ENCODE measurements around the gene PCDH15. TPM values are rescaled to one million over a fixed set of nuclear protein-coding genes. Genes with fewer than 3 reads are reported as not detected.

PCDH15 gene
- total RNA-seq, 3 donors from 2014 or later (not counting 1 experiment from before 2014, with no cell fraction given) = not detected

DNA sequence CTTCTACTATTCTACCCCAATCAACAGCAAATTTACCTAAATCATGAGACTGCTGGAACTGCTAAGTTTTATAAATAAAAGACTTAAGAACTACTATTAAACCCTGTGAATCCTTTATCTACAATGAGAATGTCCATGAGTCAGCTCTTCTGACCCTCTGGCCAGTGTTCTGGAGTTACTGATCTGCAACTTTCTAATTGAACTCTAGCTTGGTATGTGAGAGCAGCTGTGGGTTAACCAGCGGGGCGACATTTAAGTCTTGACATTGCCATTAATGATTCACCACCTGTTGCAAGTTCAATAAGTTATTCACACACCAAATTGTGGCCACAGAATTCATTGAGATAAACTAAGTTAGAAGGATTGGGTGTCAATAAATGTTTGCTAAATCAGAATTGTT is 359.8 kb downstream of the PCDH15 start:
- no peak for ATAC-seq
- H3K27ac ChIP-seq (ENCODE audit: low read length) = no peak overlapping the region
- WGBS (ENCODE audit: insufficient coverage) = 100% methylated on average over 2 of the region's 2 CpGs
- H3K4me1 ChIP-seq (ENCODE audit: control insufficient read depth, insufficient read depth, low read length) = no peaks in the 10 kb centered on the region
- TF ChIP-seq CTCF (IDR thresholded peaks at IDR 0.05) = no peak
- Mint-ChIP-seq H3K4me3 (no peak overlapping the region), H3K9me3 (peaks cover 4 to 16% of the 10 kb centered on the region in 2 donors), H3K36me3 (no peaks in the 10 kb centered on the region), H3K27ac (no peak overlapping the region), H3K27me3 (ENCODE audit: low read depth in 2 of 2) (no peaks in the 10 kb centered on the region), H3K4me1 (no peaks in the 10 kb centered on the region)
- intact Hi-C loops (cut with micrococcal nuclease) = no loop called here
- no peak for DNase-seq
- no peaks in the 10 kb centered on the region for H3K9me3 ChIP-seq (ENCODE audit: control insufficient read depth, insufficient read depth, low read length)
- no peaks in the 10 kb centered on the region for H3K27me3 ChIP-seq (ENCODE audit: control insufficient read depth, insufficient read depth, low read length)
- H3K4me3 ChIP-seq (ENCODE audit: low read length) = no peak overlapping the region
- H3K36me3 ChIP-seq (ENCODE audit: control insufficient read depth, insufficient read depth, low read length) = no peaks in the 10 kb centered on the region

- H3K9me3 Mint-ChIP-seq = peaks cover 9 to 21% of the 10 kb centered on the region in 2 donors
- no peak overlapping the region for H3K27ac Mint-ChIP-seq
- Histone ChIP-seq H3K4me3 (ENCODE audit: low read length) (no peak overlapping the region), H3K27me3 (ENCODE audit: control insufficient read depth, insufficient read depth, low read length) (no peaks in the 10 kb centered on the region), H3K27ac (ENCODE audit: low read length) (no peak overlapping the region), H3K36me3 (ENCODE audit: control insufficient read depth, insufficient read depth, low read length) (no peaks in the 10 kb centered on the region), H3K4me1 (ENCODE audit: control insufficient read depth, insufficient read depth, low read length) (no peaks in the 10 kb centered on the region), H3K9me3 (ENCODE audit: control insufficient read depth, insufficient read depth, low read length) (peaks cover 3% of the 10 kb centered on the region)
- DNase-seq = no peak
- H3K4me1 Mint-ChIP-seq = no peaks in the 10 kb centered on the region
- H3K36me3 Mint-ChIP-seq = no peaks in the 10 kb centered on the region
- intact Hi-C loops (cut with micrococcal nuclease) = no loop called here
- TF ChIP-seq CTCF (IDR thresholded peaks at IDR 0.05) = no peak
- no peaks in the 10 kb centered on the region for H3K27me3 Mint-ChIP-seq (ENCODE audit: low read depth in 2 of 2)
- no peak overlapping the region for H3K4me3 Mint-ChIP-seq
- no peak for ATAC-seq
These were observed 366.2 kb downstream of the PCDH15 start for GRCh38 chr10:54434782-54435181.

DNA sequence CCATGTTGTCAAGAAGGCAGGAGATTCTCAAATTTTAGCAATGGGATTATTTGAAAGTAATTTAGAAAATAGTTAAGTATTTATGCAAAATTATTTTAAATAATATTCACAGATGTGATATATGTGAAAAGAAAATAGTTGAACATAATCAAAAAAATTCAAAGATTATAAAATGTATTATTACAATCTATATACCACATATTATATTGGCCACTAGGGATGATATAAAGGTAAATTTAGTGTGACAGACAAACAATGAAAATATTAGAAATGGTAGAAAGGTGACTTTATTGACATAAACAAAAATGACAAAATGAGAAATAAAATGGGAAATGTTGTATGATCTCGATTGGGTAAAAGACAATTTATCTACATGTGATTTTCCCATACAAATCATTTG is 385.5 kb downstream of the PCDH15 start:
- Histone ChIP-seq H3K27me3 (ENCODE audit: control insufficient read depth, insufficient read depth, low read length) (no peaks in the 10 kb centered on the region), H3K9me3 (ENCODE audit: control insufficient read depth, insufficient read depth, low read length) (no peaks in the 10 kb centered on the region), H3K36me3 (ENCODE audit: control insufficient read depth, insufficient read depth, low read length) (no peaks in the 10 kb centered on the region), H3K27ac (ENCODE audit: low read length) (no peak overlapping the region), H3K4me3 (ENCODE audit: low read length) (no peak overlapping the region), H3K4me1 (ENCODE audit: control insufficient read depth, insufficient read depth, low read length) (no peaks in the 10 kb centered on the region)
- DNase-seq (no peak), ATAC-seq (no peak)
- peaks cover 4 to 19% of the 10 kb centered on the region in 2 donors for H3K9me3 Mint-ChIP-seq
- no CpG with 5 or more reads among the region's 1 CpG for WGBS (ENCODE audit: insufficient coverage)
- no peaks in the 10 kb centered on the region for H3K4me1 Mint-ChIP-seq
- intact Hi-C loops (cut with micrococcal nuclease) = no loop called here
- H3K27ac Mint-ChIP-seq = no peak overlapping the region
- no peak for TF ChIP-seq CTCF (IDR thresholded peaks at IDR 0.05)
- H3K36me3 Mint-ChIP-seq = no peaks in the 10 kb centered on the region
- no peak overlapping the region for H3K4me3 Mint-ChIP-seq
- H3K27me3 Mint-ChIP-seq (ENCODE audit: low read depth in 2 of 2) = no peaks in the 10 kb centered on the region

DNA sequence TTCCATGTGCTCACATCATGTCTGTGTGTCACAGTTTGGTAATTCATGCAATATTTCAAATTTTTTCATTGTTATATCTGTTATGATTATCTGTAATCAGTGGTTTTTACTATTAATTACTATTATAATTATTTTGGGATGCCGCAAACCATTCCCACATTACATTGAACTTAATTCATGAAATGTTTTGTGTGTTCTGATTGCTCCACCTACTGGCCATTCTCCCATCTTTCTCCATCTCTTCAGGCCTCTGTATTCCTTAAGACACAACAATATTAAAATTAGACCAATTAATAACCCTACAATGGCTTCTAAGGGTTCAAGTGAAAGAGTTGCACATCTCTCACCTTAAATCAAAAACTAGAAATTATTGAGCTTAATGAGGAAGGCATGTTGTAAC is 398.5 kb downstream of the PCDH15 start:
- intact Hi-C loops (cut with micrococcal nuclease) = no loop called here
- no peak overlapping the region for H3K4me3 ChIP-seq (ENCODE audit: low read length)
- WGBS (ENCODE audit: insufficient coverage) = 75% methylated on average over 1 of the region's 1 CpG
- no peaks in the 10 kb centered on the region for H3K27me3 Mint-ChIP-seq (ENCODE audit: low read depth in 2 of 2)
- no peak for ATAC-seq
- peaks cover 6 to 21% of the 10 kb centered on the region in 2 donors for H3K9me3 Mint-ChIP-seq
- no peaks in the 10 kb centered on the region for H3K36me3 ChIP-seq (ENCODE audit: control insufficient read depth, insufficient read depth, low read length)
- no peaks in the 10 kb centered on the region for H3K4me1 Mint-ChIP-seq
- no peak overlapping the region for H3K27ac ChIP-seq (ENCODE audit: low read length)
- no peak for DNase-seq
- no peak for TF ChIP-seq CTCF (IDR thresholded peaks at IDR 0.05)
- H3K27ac Mint-ChIP-seq = no peak overlapping the region
- H3K9me3 ChIP-seq (ENCODE audit: control insufficient read depth, insufficient read depth, low read length) = peaks cover 3% of the 10 kb centered on the region
- no peaks in the 10 kb centered on the region for H3K27me3 ChIP-seq (ENCODE audit: control insufficient read depth, insufficient read depth, low read length)
- H3K36me3 Mint-ChIP-seq = no peaks in the 10 kb centered on the region
- no peaks in the 10 kb centered on the region for H3K4me1 ChIP-seq (ENCODE audit: control insufficient read depth, insufficient read depth, low read length)
- no peak overlapping the region for H3K4me3 Mint-ChIP-seq

All from natural killer cell (primary cell).